C4-2B (cell line): ENCODE measurements around the gene LDB2.

Experiments used
- H3K27ac ChIP-seq: fragments of 450-650 bp; 2 replicates; pipeline ENCODE4 v1.5.1; 2017
- ZFX ChIP-seq: fragments of 450-650 bp; IDR thresholded peaks from 2 replicates; pipeline ENCODE4 v1.6.1; 2017
- TF ChIP-seq, protein P1 (sequence below): fragments of 450-650 bp; conservative IDR thresholded peaks from 2 replicates; pipeline ENCODE4 v1.5.1; 2017; ENCODE audit warnings: mild to moderate bottlenecking

Gene LDB2

DNA sequence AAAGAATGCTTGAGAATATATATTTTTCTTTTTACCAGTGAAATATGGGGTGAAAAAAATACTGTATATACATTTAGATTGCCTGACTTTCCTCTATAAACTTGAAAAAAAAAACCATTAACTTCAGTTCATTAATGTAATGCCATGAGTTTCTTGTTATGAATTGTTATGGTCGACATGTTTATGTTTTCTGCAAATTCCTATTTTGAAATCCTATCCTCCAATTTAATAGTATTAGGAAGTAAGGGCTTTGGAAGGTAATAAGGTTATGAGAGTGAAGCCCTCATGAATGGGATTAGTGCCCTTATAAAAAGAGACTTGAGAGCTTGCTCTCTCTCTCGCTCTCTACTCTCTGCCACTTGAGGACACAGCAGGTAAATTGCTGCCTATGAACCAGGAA lies 211.4 kb downstream of the LDB2 start:
- H3K27ac ChIP-seq: no peak overlapping the region
- TF ChIP-seq ZFX: no peak
- TF ChIP-seq, protein P1, sequence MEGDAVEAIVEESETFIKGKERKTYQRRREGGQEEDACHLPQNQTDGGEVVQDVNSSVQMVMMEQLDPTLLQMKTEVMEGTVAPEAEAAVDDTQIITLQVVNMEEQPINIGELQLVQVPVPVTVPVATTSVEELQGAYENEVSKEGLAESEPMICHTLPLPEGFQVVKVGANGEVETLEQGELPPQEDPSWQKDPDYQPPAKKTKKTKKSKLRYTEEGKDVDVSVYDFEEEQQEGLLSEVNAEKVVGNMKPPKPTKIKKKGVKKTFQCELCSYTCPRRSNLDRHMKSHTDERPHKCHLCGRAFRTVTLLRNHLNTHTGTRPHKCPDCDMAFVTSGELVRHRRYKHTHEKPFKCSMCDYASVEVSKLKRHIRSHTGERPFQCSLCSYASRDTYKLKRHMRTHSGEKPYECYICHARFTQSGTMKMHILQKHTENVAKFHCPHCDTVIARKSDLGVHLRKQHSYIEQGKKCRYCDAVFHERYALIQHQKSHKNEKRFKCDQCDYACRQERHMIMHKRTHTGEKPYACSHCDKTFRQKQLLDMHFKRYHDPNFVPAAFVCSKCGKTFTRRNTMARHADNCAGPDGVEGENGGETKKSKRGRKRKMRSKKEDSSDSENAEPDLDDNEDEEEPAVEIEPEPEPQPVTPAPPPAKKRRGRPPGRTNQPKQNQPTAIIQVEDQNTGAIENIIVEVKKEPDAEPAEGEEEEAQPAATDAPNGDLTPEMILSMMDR: no peak

DNA sequence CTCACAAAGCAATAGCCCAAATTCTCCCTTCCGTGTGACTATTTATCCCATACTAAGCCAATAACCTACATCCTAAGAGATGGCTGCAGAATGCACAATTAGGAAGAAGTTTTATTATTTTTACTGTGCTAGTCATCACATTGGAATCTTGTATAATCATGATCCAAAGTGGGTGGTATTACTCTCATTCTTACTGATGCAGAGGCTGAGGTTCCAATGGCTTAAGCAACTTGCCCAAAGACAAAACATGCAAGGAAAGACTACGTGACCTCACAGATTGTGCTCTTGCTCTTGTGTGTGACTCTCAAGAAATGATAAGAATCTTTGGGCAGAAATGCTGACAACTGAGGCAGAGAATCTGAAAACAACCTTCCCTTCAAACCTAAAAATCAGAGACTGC lies 212.2 kb downstream of the LDB2 start:
- no peak overlapping the region for H3K27ac ChIP-seq
- TF ChIP-seq, protein P1: no peak
- no peak for TF ChIP-seq ZFX

DNA sequence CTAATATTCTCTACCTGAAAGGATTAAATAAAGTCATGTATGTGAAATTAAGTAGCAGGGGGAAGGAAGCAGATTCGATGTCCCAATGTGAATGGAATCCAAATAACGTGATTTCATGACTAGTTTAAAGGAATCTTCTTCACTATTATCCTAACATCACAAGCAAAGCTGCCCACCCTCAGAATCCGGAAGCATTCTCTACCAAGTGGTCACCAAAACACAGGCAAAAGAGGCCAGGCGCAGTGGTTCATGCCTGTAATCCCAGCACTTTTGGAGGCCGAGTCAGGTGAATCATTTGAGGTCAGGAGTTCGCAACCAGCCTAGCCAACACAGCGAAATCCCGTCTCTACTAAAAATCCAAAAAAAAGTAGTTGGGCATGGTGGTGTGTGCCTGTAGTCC lies 212.9 kb downstream of the LDB2 start:
- H3K27ac ChIP-seq: no peak overlapping the region
- TF ChIP-seq, protein P1: no peak
- no peak for TF ChIP-seq ZFX

DNA sequence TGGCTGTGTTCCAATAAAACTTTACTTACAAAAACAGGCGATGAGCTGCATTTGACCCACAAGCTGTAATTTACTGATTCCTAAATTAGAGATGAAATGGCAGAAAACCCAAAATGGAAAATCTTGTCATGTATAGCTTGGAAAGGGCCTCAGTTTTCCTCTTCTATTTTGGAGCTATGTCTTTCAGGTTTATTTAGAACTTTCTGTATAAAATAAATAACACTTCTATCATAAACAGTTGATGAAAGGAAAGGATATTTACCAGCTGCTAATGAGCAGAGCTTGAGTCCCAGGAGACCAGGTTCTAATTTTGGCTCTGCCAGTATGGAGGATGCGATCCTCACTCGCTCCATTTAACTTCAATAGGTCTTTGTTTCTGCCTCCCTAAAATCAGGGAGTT lies 213.5 kb downstream of the LDB2 start:
- no peak for TF ChIP-seq ZFX
- TF ChIP-seq, protein P1: no peak

DNA sequence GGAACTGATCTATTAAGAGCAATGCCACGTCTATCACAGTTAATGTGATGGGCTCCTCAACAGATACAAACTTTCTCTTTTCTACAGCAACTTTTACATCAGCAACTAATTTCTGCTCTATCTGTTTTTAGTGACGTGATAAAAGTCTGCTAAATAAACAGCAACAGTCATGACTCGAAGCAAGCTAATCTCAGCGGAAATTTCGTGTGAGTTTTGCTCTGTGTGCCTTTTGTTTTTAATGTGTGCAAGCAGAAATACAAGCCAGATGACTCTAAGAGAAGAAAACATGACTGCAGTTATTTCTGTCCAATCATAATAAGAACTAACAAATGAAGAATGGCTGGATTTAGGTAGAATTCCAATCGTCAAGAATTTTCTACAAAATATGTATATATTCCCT lies 214.3 kb downstream of the LDB2 start:
- no peak for TF ChIP-seq ZFX
- TF ChIP-seq, protein P1: no peak
- no peak overlapping the region for H3K27ac ChIP-seq

More for the DNA sequence above, 213.5 kb downstream of the LDB2 start:
- H3K27ac ChIP-seq: no peak overlapping the region

DNA sequence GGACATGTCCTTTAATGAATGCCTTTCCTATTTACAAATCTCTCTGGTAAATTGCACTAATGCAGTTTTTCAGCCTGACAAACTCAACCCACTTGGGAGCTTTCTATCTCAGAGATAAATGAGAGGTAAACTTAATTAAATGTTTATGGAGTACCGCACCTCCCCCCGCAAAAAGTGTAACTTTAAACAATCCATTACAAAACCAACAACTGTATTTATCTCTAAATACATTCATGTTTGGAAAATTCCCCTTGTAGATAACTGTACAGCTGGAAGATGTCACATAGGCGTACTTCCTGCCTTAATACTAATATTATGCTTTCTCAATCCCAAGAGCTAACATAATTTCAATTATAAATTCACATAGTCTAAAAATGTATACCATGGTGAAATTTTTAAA lies 215.5 kb downstream of the LDB2 start:
- TF ChIP-seq, protein P1: no peak
- TF ChIP-seq ZFX: no peak

DNA sequence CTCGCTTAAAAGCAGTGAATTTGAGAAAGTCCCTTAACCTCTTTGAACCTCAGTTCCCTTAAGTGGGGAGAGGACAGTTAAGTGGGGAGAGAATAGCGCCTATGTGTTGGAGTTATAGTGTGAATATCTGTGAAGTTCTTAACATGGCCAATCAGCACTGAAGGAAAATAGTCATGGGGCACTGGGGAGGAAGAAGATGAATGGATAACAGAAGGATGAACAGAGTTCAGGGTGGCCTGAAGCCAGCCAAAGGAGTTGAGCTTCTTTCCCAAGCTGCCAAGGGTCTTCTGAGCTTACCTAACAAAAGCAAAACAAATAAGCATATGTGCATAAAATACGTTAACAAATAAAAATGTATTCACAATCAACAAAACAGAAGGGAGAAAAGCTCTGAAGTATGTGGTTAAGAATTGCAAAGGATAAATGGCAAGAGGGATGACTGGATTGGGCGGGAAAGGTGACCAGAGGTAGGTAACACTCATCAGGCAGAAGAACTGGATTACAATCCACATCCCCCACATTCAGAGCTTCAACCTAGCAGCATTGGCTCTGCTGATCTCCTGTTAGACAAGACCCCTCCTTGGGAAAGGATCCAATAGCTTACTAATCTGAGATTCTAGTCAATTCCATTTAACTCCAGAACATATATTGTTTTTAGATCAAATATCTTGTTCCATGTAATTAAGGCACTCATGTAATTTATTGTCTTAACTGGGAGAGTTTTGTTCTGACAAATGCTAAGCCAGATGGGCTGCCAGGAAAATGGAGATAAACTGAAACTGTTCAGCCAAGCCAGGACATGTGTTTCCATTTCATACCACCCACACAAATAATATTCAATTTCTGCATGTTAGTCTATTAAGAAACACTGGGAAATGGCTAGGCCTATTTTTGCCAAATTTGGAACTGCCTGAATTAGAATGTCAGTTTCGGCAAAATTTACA lies 221.2 kb downstream of the LDB2 start:
- no peak for TF ChIP-seq ZFX
- TF ChIP-seq, protein P1: no peak

More for the DNA sequence above, 215.5 kb downstream of the LDB2 start:
- H3K27ac ChIP-seq: no peak overlapping the region

More for the DNA sequence above, 221.2 kb downstream of the LDB2 start:
- H3K27ac ChIP-seq: no peak overlapping the region
